Uterus (tissue), 2 donors: ENCODE results near the gene DNAH12.

ENCODE experiments used
- POLR2A ChIP-seq, 2 donors: fragments of 450-650 bp; IDR thresholded peaks; one replicate each; pipeline ENCODE4 v1.6.1; 2016; ENCODE audit warnings: antibody characterized with exemption in 2 of 2, mild to moderate bottlenecking in 1 of 2, moderate library complexity in 1 of 2
- TF ChIP-seq, protein P1 (sequence below), 4 experiments: fragments of 200-600 bp in 2 of 4; fragments of 450-650 bp in 2 of 4; sonication (generic) in 2 of 4; IDR thresholded peaks; one replicate each; pipeline ENCODE4 v1.5.1; 2016 to 2019; ENCODE audit warnings: antibody characterized with exemption in 4 of 4, mild to moderate bottlenecking in 2 of 4, moderate library complexity in 1 of 4

DNA sequence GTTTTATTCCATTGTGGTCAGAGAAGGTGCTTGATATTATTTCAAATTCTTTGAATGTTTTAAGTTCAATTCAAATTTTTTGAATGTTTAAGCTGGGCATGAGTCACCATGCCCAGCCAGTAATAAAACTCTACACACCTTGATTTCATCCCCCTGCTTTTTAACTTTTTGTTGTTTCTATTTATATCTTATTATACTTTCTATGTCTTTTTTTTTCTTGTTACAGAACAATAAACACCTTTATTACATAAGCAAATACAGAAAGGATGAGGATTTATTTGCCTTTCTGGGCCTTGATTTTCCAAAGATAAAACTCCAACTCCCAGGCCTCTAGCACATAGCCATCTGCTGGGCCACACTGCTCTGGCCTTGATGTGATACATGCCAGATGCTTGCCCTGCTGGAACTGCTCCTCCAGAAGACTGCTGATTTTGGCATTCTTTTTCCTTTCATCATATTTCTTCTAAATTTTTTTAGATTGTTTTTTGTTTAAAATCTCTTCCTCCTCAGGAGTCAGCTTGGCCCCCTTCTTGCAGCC lies 14.0 kb downstream of the DNAH12 start:
- TF ChIP-seq, protein P1, sequence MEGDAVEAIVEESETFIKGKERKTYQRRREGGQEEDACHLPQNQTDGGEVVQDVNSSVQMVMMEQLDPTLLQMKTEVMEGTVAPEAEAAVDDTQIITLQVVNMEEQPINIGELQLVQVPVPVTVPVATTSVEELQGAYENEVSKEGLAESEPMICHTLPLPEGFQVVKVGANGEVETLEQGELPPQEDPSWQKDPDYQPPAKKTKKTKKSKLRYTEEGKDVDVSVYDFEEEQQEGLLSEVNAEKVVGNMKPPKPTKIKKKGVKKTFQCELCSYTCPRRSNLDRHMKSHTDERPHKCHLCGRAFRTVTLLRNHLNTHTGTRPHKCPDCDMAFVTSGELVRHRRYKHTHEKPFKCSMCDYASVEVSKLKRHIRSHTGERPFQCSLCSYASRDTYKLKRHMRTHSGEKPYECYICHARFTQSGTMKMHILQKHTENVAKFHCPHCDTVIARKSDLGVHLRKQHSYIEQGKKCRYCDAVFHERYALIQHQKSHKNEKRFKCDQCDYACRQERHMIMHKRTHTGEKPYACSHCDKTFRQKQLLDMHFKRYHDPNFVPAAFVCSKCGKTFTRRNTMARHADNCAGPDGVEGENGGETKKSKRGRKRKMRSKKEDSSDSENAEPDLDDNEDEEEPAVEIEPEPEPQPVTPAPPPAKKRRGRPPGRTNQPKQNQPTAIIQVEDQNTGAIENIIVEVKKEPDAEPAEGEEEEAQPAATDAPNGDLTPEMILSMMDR (IDR thresholded peaks at IDR 0.05), result no peak
- TF ChIP-seq POLR2A (IDR thresholded peaks at IDR 0.05), result no peak
